Endodermal cell (in vitro differentiated cells): ENCODE results near the gene FBRS. TPM values are rescaled to one million over a fixed set of nuclear protein-coding genes. Genes with fewer than 3 reads are reported as not detected.

Experiments
- DNase-seq: peaks from one replicate; pipeline ENCODE4 v3.0.0-alpha.2; 2017
- H3K27ac ChIP-seq: 2 replicates; pipeline ENCODE4 v1.5.1; 2013; ENCODE audit warnings: mild to moderate bottlenecking, low read depth, low read length, moderate library complexity
- H3K27me3 ChIP-seq: 2 replicates; pipeline ENCODE4 v1.6.1; 2013; ENCODE audit warnings: mild to moderate bottlenecking, low read length, moderate library complexity; ENCODE audit not compliant: insufficient read depth, control insufficient read depth, poor library complexity, severe bottlenecking
- H3K36me3 ChIP-seq: 2 replicates; pipeline ENCODE4 v1.7.0; 2013; ENCODE audit warnings: mild to moderate bottlenecking, low read length, moderate library complexity; ENCODE audit not compliant: control insufficient read depth, insufficient read depth
- H3K4me1 ChIP-seq: one replicate; pipeline ENCODE4 v1.7.0; 2013; ENCODE audit warnings: low read length; ENCODE audit not compliant: control insufficient read depth, insufficient read depth
- H3K4me3 ChIP-seq: 2 replicates; pipeline ENCODE4 v1.5.1; 2013; ENCODE audit warnings: mild to moderate bottlenecking, low read length, moderate library complexity
- H3K9ac ChIP-seq: 2 replicates; pipeline ENCODE4 v1.6.1; 2013; ENCODE audit warnings: mild to moderate bottlenecking, low read length, moderate library complexity; ENCODE audit not compliant: poor library complexity, severe bottlenecking; ENCODE audit errors: extremely low read depth
- H3K9me3 ChIP-seq: 2 replicates; pipeline ENCODE4 v1.6.1; 2013; ENCODE audit warnings: mild to moderate bottlenecking, low read length, moderate library complexity; ENCODE audit not compliant: control insufficient read depth
- H3K27ac Mint-ChIP-seq: 2 replicates; pipeline ENCODE4 v1.8.0; 2020; ENCODE audit warnings: mixed read lengths
- H3K27me3 Mint-ChIP-seq: 2 replicates; pipeline ENCODE4 v1.8.0; 2021; ENCODE audit warnings: mild to moderate bottlenecking, mixed read lengths; ENCODE audit not compliant: insufficient read depth
- H3K36me3 Mint-ChIP-seq: 2 replicates; pipeline ENCODE4 v1.8.0; 2020; ENCODE audit warnings: low read depth, mixed read lengths
- H3K4me1 Mint-ChIP-seq: 2 replicates; pipeline ENCODE4 v1.8.0; 2020; ENCODE audit warnings: mixed read lengths
- H3K4me3 Mint-ChIP-seq: 2 replicates; pipeline ENCODE4 v1.8.0; 2020; ENCODE audit warnings: mild to moderate bottlenecking, moderate library complexity, mixed read lengths
- H3K9me3 Mint-ChIP-seq: 2 replicates; pipeline ENCODE4 v1.8.0; 2020; ENCODE audit warnings: mild to moderate bottlenecking, mixed read lengths
- CTCF ChIP-seq: fragments of 200-600 bp; sonication (generic); conservative IDR thresholded peaks from 2 replicates; pipeline ENCODE4 v1.5.0; 2021; ENCODE audit warnings: antibody characterized with exemption, mild to moderate bottlenecking
- WGBS, 2 experiments: methylation state at CpG; one replicate each; pipeline versions ENCODE4 v1.1.5 to v1.1.7; 2013; ENCODE audit warnings: missing lambda C conversion rate in 2 of 2, mixed read lengths in 1 of 2; ENCODE audit not compliant: insufficient coverage in 1 of 2, insufficient read length in 1 of 2; 5-methylcytosine and 5-hydroxymethylcytosine counted together
- total RNA-seq, 2 donors: library from RNA; stranded (reverse); fragmentation: NEBNext Ultra II Directional in 1 of 2; extraction: Animal tissue kit (Norgen Biotek cat#: 25700) in 1 of 2; gene quantifications; 2 replicates in 1 of 2; 3 replicates in 1 of 2; pipeline ENCODE4 v1.2.1, GENCODE V29; 2021

The FBRS gene
- total RNA-seq, 2 donors from 2014 or later: 50.2 to 53.1 TPM

GRCh38 chr16:30688701-30689100 is 30.5 kb downstream of the FBRS start:
- Histone ChIP-seq H3K9ac (no peak overlapping the region), H3K27me3 (peaks cover 96% of the 10 kb centered on the region), H3K36me3 (no peaks in the 10 kb centered on the region), H3K4me1 (no peaks in the 10 kb centered on the region), H3K4me3 (no peak overlapping the region), H3K9me3 (no peaks in the 10 kb centered on the region), H3K27ac (no peak overlapping the region)
- TF ChIP-seq CTCF: no peak
- Mint-ChIP-seq H3K4me1 (peaks cover 11% of the 10 kb centered on the region), H3K27me3 (peaks cover 100% of the 10 kb centered on the region), H3K27ac (no peak overlapping the region), H3K36me3 (no peaks in the 10 kb centered on the region), H3K9me3 (peaks cover 3% of the 10 kb centered on the region), H3K4me3 (no peak overlapping the region)
- 53 to 79% methylated on average over 3 to 4 of the region's 4 CpGs for WGBS, 2 experiments
- no peak for DNase-seq

GRCh38 chr16:30691907-30692306 is 33.7 kb downstream of the FBRS start:
- DNase-seq: no peak
- peaks cover 78% of the 10 kb centered on the region for H3K27me3 ChIP-seq
- Mint-ChIP-seq H3K4me3 (no peak overlapping the region), H3K4me1 (peaks cover 13% of the 10 kb centered on the region), H3K9me3 (no peaks in the 10 kb centered on the region), H3K27ac (no peak overlapping the region), H3K36me3 (no peaks in the 10 kb centered on the region), H3K27me3 (peaks cover 96% of the 10 kb centered on the region)
- WGBS, 2 experiments: 40 to 47% methylated on average over 3 to 4 of the region's 4 CpGs
- no peaks in the 10 kb centered on the region for H3K9me3 ChIP-seq
- no peaks in the 10 kb centered on the region for H3K4me1 ChIP-seq
- no peaks in the 10 kb centered on the region for H3K36me3 ChIP-seq
- H3K27ac ChIP-seq: no peak overlapping the region
- TF ChIP-seq CTCF: no peak
- no peak overlapping the region for H3K9ac ChIP-seq
- H3K4me3 ChIP-seq: no peak overlapping the region

- H3K9ac ChIP-seq: no peak overlapping the region
- no peak for TF ChIP-seq CTCF
- Mint-ChIP-seq H3K27ac (no peak overlapping the region), H3K4me1 (peaks cover 14% of the 10 kb centered on the region), H3K4me3 (no peak overlapping the region), H3K9me3 (no peaks in the 10 kb centered on the region), H3K27me3 (peaks cover 96% of the 10 kb centered on the region), H3K36me3 (no peaks in the 10 kb centered on the region)
- no peaks in the 10 kb centered on the region for H3K36me3 ChIP-seq
- DNase-seq: peak; percentile 55
- H3K9me3 ChIP-seq: no peaks in the 10 kb centered on the region
- no peak overlapping the region for H3K4me3 ChIP-seq
- 44 to 53% methylated on average over 7 to 10 of the region's 10 CpGs for WGBS, 2 experiments
- H3K27ac ChIP-seq: no peak overlapping the region
- peaks cover 72% of the 10 kb centered on the region for H3K27me3 ChIP-seq
- H3K4me1 ChIP-seq: no peaks in the 10 kb centered on the region
These were observed 34.3 kb downstream of the FBRS start for GRCh38 chr16:30692396-30693064.
